MCF 10A (cell line): ENCODE data around the gene PNPLA7. TPM values are rescaled to one million over a fixed set of nuclear protein-coding genes. Genes with fewer than 3 reads are reported as not detected.
"Not testable (repeated sequence)": the region's sequence is repeated elsewhere in the genome, so short reads cannot be mapped to it uniquely, and the experiment has no call there.

Experiments
- BruUV-seq: library from RNA; stranded (reverse); fragments of 400-500 nt; replicated peaks from 2 replicates; lab custom pipeline; 2021; lab: Mats Ljungman, UMichigan
- CTCF ChIA-PET: fragments of 300-600 bp; sonication (Branson Sonifier 250); formaldehyde crosslinking; extraction: SDS; loops from one replicate; lab custom pipeline; 2021; ENCODE audit warnings: antibody characterized with exemption, inconsistent platforms; lab: Yijun Ruan, JAX
- POLR2A ChIA-PET: fragments of 300-600, 350-650 bp; sonication (Branson Sonifier 250); formaldehyde crosslinking; extraction: SDS; loops from one replicate; lab custom pipeline; 2020; ENCODE audit warnings: antibody characterized with exemption, inconsistent platforms; lab: Yijun Ruan, JAX
- DNase-seq: peaks from one replicate; pipeline ENCODE4 v3.0.0-alpha.2; 2018; ENCODE audit not compliant: unreplicated experiment
- H3K27ac Mint-ChIP-seq: one replicate; pipeline ENCODE4 v1.8.0; 2022; ENCODE audit warnings: mild to moderate bottlenecking, low read depth, mixed read lengths; ENCODE audit not compliant: unreplicated experiment
- H3K27me3 Mint-ChIP-seq: one replicate; pipeline ENCODE4 v1.8.0; 2022; ENCODE audit warnings: mixed read lengths; ENCODE audit not compliant: insufficient read depth, unreplicated experiment
- H3K36me3 Mint-ChIP-seq: one replicate; pipeline ENCODE4 v1.8.0; 2022; ENCODE audit warnings: mild to moderate bottlenecking, moderate library complexity, mixed read lengths; ENCODE audit not compliant: insufficient read depth, unreplicated experiment
- H3K4me1 Mint-ChIP-seq: one replicate; pipeline ENCODE4 v1.8.0; 2022; ENCODE audit warnings: mixed read lengths; ENCODE audit not compliant: insufficient read depth, unreplicated experiment
- H3K4me3 Mint-ChIP-seq: one replicate; pipeline ENCODE4 v1.8.0; 2022; ENCODE audit warnings: mild to moderate bottlenecking, moderate library complexity, mixed read lengths; ENCODE audit not compliant: unreplicated experiment
- H3K9me3 Mint-ChIP-seq: one replicate; pipeline ENCODE4 v1.8.0; 2022; ENCODE audit warnings: mixed read lengths; ENCODE audit not compliant: unreplicated experiment
- intact Hi-C: fragments of 100-400 bp; cut with micrococcal nuclease; formaldehyde crosslinking; loops from 2 replicates; pipeline ENCODE4 v1.14.1; 2022
- total RNA-seq: library from RNA; stranded (reverse); gene quantifications from 2 replicates; pipeline ENCODE4 v1.2.3, GENCODE V29; 2022
- TF ChIP-seq, protein P1 (sequence below): fragments of 200-600 bp; IDR thresholded peaks from one replicate; pipeline ENCODE4 v1.8.0; 2022; ENCODE audit warnings: antibody characterized with exemption, mild to moderate bottlenecking; ENCODE audit not compliant: unreplicated experiment

The PNPLA7 gene
- total RNA-seq, 1 experiment from 2014 or later = 0.86 TPM

DNA sequence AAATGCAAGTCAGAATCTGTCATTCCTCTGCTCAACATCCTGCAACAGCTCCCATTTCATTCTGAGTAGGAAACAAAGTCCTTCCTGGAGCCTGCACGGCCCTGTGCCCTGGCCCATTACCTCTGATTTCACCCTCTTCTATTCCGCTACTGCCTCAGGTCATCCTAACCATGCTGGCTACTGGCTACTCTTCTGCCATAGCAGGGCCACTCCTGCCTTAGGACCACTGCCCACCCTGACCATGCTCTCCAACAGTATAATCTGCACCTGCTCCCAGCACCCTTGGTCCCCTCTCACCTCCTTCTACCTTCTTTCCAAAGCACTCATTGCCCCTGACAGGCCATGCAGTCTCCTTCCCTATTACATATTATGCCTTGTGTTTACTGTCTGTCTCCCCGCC lies 20.4 kb upstream of the PNPLA7 start:
- peaks cover 6% of the 10 kb centered on the region for H3K4me1 Mint-ChIP-seq
- CTCF ChIA-PET = interaction anchor here (0.6 kb wide), 1 partner anchor 285 kb away, joined by 3 read pairs; no protein-coding TSS in a partner anchor
- BruUV-seq = no TSS peak

DNA sequence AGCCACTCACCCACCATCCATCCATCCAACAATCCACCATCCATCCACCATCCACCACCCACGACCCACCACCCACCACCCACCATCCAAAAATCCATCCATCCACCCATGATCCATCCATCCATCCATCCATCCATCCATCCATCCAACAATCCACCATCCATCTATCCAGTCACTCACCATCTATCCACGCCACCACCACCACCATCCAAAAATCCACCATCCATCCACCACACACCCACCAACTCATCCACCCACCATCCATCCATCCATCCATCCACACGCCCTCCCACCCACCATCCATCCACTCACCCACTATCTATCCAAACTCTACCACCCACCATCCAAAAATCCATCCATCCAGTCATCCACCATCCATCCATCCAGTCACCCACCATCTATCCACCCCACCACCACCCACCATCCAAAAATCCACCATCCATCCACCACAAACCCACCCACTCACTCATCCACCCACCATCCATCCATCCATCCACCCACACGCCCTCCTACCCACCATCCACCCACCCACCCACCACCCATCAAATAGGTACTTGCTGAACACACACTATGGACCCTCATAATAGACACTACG lies 19.5 kb upstream of the PNPLA7 start:
- Mint-ChIP-seq H3K4me3 (no peak overlapping the region), H3K36me3 (peaks cover 46% of the 10 kb centered on the region), H3K9me3 (no peaks in the 10 kb centered on the region), H3K27ac (peak overlapping the region; percentile 63), H3K27me3 (no peaks in the 10 kb centered on the region), H3K4me1 (no peaks in the 10 kb centered on the region)
- CTCF ChIA-PET = no interaction called here
- no TSS peak for BruUV-seq
- DNase-seq = no peak
- TF ChIP-seq, protein P1, sequence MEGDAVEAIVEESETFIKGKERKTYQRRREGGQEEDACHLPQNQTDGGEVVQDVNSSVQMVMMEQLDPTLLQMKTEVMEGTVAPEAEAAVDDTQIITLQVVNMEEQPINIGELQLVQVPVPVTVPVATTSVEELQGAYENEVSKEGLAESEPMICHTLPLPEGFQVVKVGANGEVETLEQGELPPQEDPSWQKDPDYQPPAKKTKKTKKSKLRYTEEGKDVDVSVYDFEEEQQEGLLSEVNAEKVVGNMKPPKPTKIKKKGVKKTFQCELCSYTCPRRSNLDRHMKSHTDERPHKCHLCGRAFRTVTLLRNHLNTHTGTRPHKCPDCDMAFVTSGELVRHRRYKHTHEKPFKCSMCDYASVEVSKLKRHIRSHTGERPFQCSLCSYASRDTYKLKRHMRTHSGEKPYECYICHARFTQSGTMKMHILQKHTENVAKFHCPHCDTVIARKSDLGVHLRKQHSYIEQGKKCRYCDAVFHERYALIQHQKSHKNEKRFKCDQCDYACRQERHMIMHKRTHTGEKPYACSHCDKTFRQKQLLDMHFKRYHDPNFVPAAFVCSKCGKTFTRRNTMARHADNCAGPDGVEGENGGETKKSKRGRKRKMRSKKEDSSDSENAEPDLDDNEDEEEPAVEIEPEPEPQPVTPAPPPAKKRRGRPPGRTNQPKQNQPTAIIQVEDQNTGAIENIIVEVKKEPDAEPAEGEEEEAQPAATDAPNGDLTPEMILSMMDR = no peak
- POLR2A ChIA-PET = interaction anchor here (1.0 kb wide), 1 partner anchor 9 kb away, joined by 3 read pairs; the partner anchor contains the start of gene DPH7
- intact Hi-C loops = no loop called here

More for the DNA sequence above, 20.4 kb upstream of the PNPLA7 start:
- Mint-ChIP-seq H3K36me3 (peaks cover 55% of the 10 kb centered on the region), H3K9me3 (no peaks in the 10 kb centered on the region), H3K4me3 (no peak overlapping the region), H3K27me3 (no peaks in the 10 kb centered on the region), H3K27ac (no peak overlapping the region)
- intact Hi-C loops = no loop called here
- TF ChIP-seq, protein P1 = no peak
- DNase-seq = no peak
- POLR2A ChIA-PET = interaction anchor here (1.0 kb wide), 1 partner anchor 8 kb away, joined by 3 read pairs; the partner anchor contains the start of gene DPH7

DNA sequence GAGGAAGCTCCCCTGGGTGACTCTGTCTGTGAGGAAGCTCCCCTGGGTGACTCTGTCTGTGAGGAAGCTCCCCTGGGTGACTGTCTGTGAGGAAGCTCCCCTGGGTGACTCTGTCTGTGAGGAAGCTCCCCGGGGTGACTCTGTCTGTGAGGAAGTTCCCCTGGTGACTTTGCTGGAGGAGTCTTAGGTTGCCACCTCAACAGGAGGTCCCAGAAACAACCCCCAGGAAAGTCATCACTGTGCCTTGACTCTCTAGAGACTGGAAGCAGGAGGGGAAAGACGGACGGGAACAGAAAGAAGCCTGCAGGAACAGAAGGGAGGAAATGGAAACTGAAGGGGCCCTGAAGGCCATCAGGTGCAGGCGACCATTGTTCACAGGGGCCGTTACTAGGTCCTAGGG lies 18.2 kb upstream of the PNPLA7 start:
- H3K36me3 Mint-ChIP-seq = peaks cover 37% of the 10 kb centered on the region
- intact Hi-C loops, H3K27ac Mint-ChIP-seq, H3K27me3 Mint-ChIP-seq, DNase-seq, H3K4me1 Mint-ChIP-seq, H3K9me3 Mint-ChIP-seq, H3K4me3 Mint-ChIP-seq, BruUV-seq, CTCF ChIA-PET: not testable (repeated sequence)
- POLR2A ChIA-PET = interaction anchor here (1.1 kb wide), 1 partner anchor 80 kb away, joined by 4 read pairs; no protein-coding TSS in a partner anchor

DNA sequence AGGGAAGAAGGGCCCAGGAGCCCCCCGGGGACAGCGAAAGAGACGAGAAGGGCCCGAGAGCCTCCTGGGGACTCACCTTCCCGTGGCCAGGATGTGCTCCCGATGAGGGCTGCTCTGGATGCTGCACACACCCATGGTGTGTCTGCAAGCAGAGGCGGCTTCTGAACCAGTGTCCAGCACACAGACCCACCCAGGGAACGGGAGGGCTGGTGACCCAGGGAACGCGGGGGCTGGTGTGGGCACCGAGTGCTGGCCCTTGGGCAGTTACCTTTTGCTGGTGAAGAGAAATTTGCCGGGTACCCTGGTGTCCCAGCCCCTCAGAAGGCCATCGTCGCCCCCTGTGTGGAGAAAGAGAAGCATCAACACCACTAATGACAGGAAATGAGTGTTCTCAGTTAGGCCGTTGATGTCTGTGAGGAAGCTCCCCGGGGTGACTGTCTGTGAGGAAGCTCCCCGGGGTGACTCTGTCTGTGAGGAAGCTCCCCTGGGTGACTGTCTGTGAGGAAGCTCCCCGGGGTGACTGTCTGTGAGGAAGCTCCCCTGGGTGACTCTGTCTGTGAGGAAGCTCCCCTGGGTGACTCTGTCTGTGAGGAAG lies 14.7 kb upstream of the PNPLA7 start:
- ChIA-PET CTCF (interaction anchor here (0.6 kb wide), 1 partner anchor 493 kb away, joined by 3 read pairs; no protein-coding TSS in a partner anchor), POLR2A (no interaction called here)
- Mint-ChIP-seq H3K4me3 (no peak overlapping the region), H3K27me3 (no peaks in the 10 kb centered on the region), H3K27ac (no peak overlapping the region), H3K9me3 (no peaks in the 10 kb centered on the region), H3K36me3 (peaks cover 40% of the 10 kb centered on the region), H3K4me1 (peaks cover under 1% of the 10 kb centered on the region)
- BruUV-seq = no TSS peak
- intact Hi-C loops = no loop called here
- TF ChIP-seq, protein P1 = no peak
- no peak for DNase-seq
